BJ (cell line): ENCODE results near the gene PSMB10. TPM values are rescaled to one million over a fixed set of nuclear protein-coding genes. Genes with fewer than 3 reads are reported as not detected.

Source experiments
- CTCF ChIA-PET: fragments of 350-600 bp; formaldehyde crosslinking; extraction: SDS; loops from one replicate; lab custom pipeline; 2021; ENCODE audit warnings: antibody characterized with exemption, inconsistent platforms; lab: Yijun Ruan, JAX
- POLR2A ChIA-PET: fragments of 300-600 bp; sonication (Branson Sonifier 250); formaldehyde crosslinking; extraction: SDS; loops from one replicate; lab custom pipeline; 2021; ENCODE audit warnings: antibody characterized with exemption; lab: Charles Lee
- DNase-seq: peaks from one replicate; pipeline ENCODE4 v3.0.0-alpha.2; 2011; ENCODE audit warnings: low read depth
- H3K27me3 ChIP-seq: 2 replicates; pipeline ENCODE4 v1.6.0; 2011; ENCODE audit warnings: low read length; ENCODE audit not compliant: control insufficient read depth, insufficient read depth
- H3K36me3 ChIP-seq: 2 replicates; pipeline ENCODE4 v1.5.1; 2011; ENCODE audit warnings: low read length; ENCODE audit not compliant: control insufficient read depth, insufficient read depth
- H3K4me3 ChIP-seq: 2 replicates; pipeline ENCODE4 v1.5.1; 2011; ENCODE audit warnings: low read depth, mild to moderate bottlenecking, control low read depth, low read length
- polyA plus RNA-seq: library from polyadenylated mRNA; depleted of rRNA; stranded (reverse); fragments of >200 nt; gene quantifications from 2 replicates; pipeline ENCODE4 v1.2.3, GENCODE V29; 2011; rRNA removed
- small RNA-seq: library from RNA; depleted of rRNA; stranded (forward); fragments of <200 nt; gene quantifications from one replicate; pipeline ENCODE3, GENCODE V24; 2012; ENCODE audit warnings: low replicate concordance, low read depth; ENCODE audit not compliant: insufficient read length
- TF ChIP-seq, protein P1 (sequence below): IDR thresholded peaks from 2 replicates; pipeline ENCODE4 v1.5.1; 2011; ENCODE audit warnings: low read depth, mild to moderate bottlenecking, control low read depth, inconsistent platforms, low read length, moderate library complexity; ENCODE audit not compliant: insufficient read depth

Gene PSMB10
- polyA plus RNA-seq, 1 experiment, result 29.1 TPM

DNA sequence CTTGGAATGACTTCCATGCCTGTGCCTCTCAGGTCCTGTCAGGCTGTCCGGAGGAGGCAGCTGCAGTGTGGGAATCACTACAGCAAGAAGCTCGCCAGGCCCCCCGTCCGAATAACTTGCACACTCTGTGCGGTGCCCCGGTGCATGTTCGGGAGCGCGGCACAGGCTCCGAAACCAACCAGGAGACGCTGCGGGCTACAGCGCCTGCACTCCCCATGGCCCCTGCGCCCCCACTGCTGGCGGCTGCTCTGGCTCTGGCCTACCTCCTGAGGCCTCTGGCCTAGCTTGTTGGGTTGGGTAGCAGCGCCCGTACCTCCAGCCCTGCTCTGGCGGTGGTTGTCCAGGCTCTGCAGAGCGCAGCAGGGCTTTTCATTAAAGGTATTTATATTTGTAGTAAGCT, 50.7 kb downstream of the PSMB10 start:
- ChIA-PET CTCF (interaction anchor here (1.3 to 8.4 kb wide), 3 partner anchors 46 to 365 kb away, joined by 3 to 155 read pairs (median 5); partner anchors contain the start of genes CTRL and PSMB10), POLR2A (no interaction called here)
- H3K4me3 ChIP-seq, result no peak overlapping the region
- no peaks in the 10 kb centered on the region for H3K27me3 ChIP-seq
- no peak for DNase-seq
- TF ChIP-seq, protein P1, sequence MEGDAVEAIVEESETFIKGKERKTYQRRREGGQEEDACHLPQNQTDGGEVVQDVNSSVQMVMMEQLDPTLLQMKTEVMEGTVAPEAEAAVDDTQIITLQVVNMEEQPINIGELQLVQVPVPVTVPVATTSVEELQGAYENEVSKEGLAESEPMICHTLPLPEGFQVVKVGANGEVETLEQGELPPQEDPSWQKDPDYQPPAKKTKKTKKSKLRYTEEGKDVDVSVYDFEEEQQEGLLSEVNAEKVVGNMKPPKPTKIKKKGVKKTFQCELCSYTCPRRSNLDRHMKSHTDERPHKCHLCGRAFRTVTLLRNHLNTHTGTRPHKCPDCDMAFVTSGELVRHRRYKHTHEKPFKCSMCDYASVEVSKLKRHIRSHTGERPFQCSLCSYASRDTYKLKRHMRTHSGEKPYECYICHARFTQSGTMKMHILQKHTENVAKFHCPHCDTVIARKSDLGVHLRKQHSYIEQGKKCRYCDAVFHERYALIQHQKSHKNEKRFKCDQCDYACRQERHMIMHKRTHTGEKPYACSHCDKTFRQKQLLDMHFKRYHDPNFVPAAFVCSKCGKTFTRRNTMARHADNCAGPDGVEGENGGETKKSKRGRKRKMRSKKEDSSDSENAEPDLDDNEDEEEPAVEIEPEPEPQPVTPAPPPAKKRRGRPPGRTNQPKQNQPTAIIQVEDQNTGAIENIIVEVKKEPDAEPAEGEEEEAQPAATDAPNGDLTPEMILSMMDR, result no peak
- peaks cover 32% of the 10 kb centered on the region for H3K36me3 ChIP-seq

- TF ChIP-seq, protein P1, result no peak
- Histone ChIP-seq H3K4me3 (no peak overlapping the region), H3K27me3 (no peaks in the 10 kb centered on the region), H3K36me3 (peaks cover 37% of the 10 kb centered on the region)
- ChIA-PET POLR2A (no interaction called here), CTCF (interaction anchor here (1.3 to 8.4 kb wide), 7 partner anchors 18 to 365 kb away, joined by 3 to 155 read pairs (median 7); partner anchors contain the start of genes CTRL and PSMB10)
- DNase-seq, result no peak
These were observed 51.1 kb downstream of the PSMB10 start for GRCh38 chr16:67885545-67885944.

- CTCF ChIA-PET, result interaction anchor here (0.6 to 8.4 kb wide), 26 partner anchors 8 to 363 kb away, joined by 3 to 155 read pairs (median 9); partner anchors contain the start of genes CTRL, DDX28, DUS2 and EDC4
- H3K36me3 ChIP-seq, result peaks cover 45% of the 10 kb centered on the region
- POLR2A ChIA-PET, result interaction anchor here (0.6 kb wide), 1 partner anchor 252 kb away, joined by 3 read pairs; no protein-coding TSS in a partner anchor
These were observed 52.0 kb downstream of the PSMB10 start, which contains the start of gene NRN1L for GRCh38 chr16:67884684-67885083. NRN1L (plus strand) TSS chr16:67884885; CDS start chr16:67884904, 19 bp downstream.

More at GRCh38 chr16:67884684-67885083, 52.0 kb downstream of the PSMB10 start, which contains the start of gene NRN1L:
- Histone ChIP-seq H3K27me3 (no peaks in the 10 kb centered on the region), H3K4me3 (no peak within 1 kb of the TSS)
- TF ChIP-seq, protein P1, result no peak
- peak; percentile 39 for DNase-seq

Small RNA genes lying within 50 kb of the gene (small RNA-seq; reads per million reads assigned to genes)
- not detected for gene NRN1L

Other genes starting within 250 kb of the PSMB10 start
- gene GFOD2, start 217.5 kb downstream of the PSMB10 start, polyA plus RNA-seq, result 11.4 and 13.6 TPM in 2 replicates
- 11.5 and 17.6 TPM in 2 replicates for gene RANBP10, start 130.3 kb downstream of the PSMB10 start, polyA plus RNA-seq
- gene TSNAXIP1, start 130.0 kb downstream of the PSMB10 start, polyA plus RNA-seq, result 0.96 and 1.6 TPM in 2 replicates
- gene THAP11, start 94.5 kb downstream of the PSMB10 start, polyA plus RNA-seq, result 20.1 and 25.8 TPM in 2 replicates
- gene NUTF2, start 89.9 kb downstream of the PSMB10 start, polyA plus RNA-seq, result 173 and 230 TPM in 2 replicates
- 26.2 and 42.4 TPM in 2 replicates for gene CENPT, start 89.2 kb downstream of the PSMB10 start, polyA plus RNA-seq
- gene EDC4, start 63.8 kb downstream of the PSMB10 start, polyA plus RNA-seq, result 19.9 and 27.4 TPM in 2 replicates
- gene NRN1L, start 52.0 kb downstream of the PSMB10 start, polyA plus RNA-seq, result 0.22 and 0.27 TPM in 2 replicates
- 26.0 and 45.5 TPM in 2 replicates for gene PSKH1, start 43.6 kb downstream of the PSMB10 start, polyA plus RNA-seq
- 0.15 and 0.58 TPM in 2 replicates for gene CTRL, start 5.0 kb downstream of the PSMB10 start, polyA plus RNA-seq
- 7.9 and 13.6 TPM in 2 replicates for gene LCAT, start 7.3 kb upstream of the PSMB10 start, polyA plus RNA-seq
- gene SLC12A4, start 31.8 kb upstream of the PSMB10 start, polyA plus RNA-seq, result 64.4 and 115 TPM in 2 replicates
- gene DPEP3, start 43.6 kb upstream of the PSMB10 start, polyA plus RNA-seq, result not detected in 2 replicates
- 0.10 and 0.25 TPM in 2 replicates for gene DPEP2, start 62.6 kb upstream of the PSMB10 start, polyA plus RNA-seq
- gene DPEP2NB, start 79.1 kb upstream of the PSMB10 start, polyA plus RNA-seq, result not detected in 2 replicates
- 8.1 and 10.1 TPM in 2 replicates for gene DDX28, start 86.4 kb upstream of the PSMB10 start, polyA plus RNA-seq
- gene DUS2, start 86.4 kb upstream of the PSMB10 start, polyA plus RNA-seq, result 12.9 and 18.3 TPM in 2 replicates
- gene NFATC3, start 148.5 kb upstream of the PSMB10 start, polyA plus RNA-seq, result 10.5 and 14.9 TPM in 2 replicates